GM11168 (cell line): ENCODE measurements around the gene ASMT.
"Not testable (repeated sequence)": the region's sequence is repeated elsewhere in the genome, so short reads cannot be mapped to it uniquely, and the experiment has no call there.

Experiments used
- in situ Hi-C: fragments of 300-500 bp; cut with MboI; formaldehyde crosslinking; loops from one replicate; pipeline ENCODE4 v1.12.0; 2022; ENCODE audit warnings: low sequenced_read_pairs; ENCODE audit not compliant: unreplicated experiment

Gene ASMT

GRCh38 chrX:1597345-1598020 lies 17.4 kb upstream of the ASMT start:
- in situ Hi-C loops: no loop called here

GRCh38 chrX:1598021-1598875 lies 16.6 kb upstream of the ASMT start:
- in situ Hi-C loops: no loop called here

- in situ Hi-C loops: no loop called here
Observed at GRCh38 chrX:1598876-1599790, 15.7 kb upstream of the ASMT start.

GRCh38 chrX:1599791-1600405 lies 15.0 kb upstream of the ASMT start:
- in situ Hi-C loops: no loop called here

GRCh38 chrX:1600406-1601050 lies 14.3 kb upstream of the ASMT start:
- in situ Hi-C loops: no loop called here

GRCh38 chrX:1601051-1601767 lies 13.7 kb upstream of the ASMT start:
- in situ Hi-C loops: no loop called here

- in situ Hi-C loops: no loop called here
Observed at GRCh38 chrX:1601768-1602085, 13.1 kb upstream of the ASMT start.

GRCh38 chrX:1602299-1602698 lies 12.6 kb upstream of the ASMT start:
- in situ Hi-C loops: no loop called here

GRCh38 chrX:1606496-1606895 lies 8.4 kb upstream of the ASMT start:
- in situ Hi-C loops: no loop called here

- in situ Hi-C loops: no loop called here
Observed at GRCh38 chrX:1609311-1609710, 5.5 kb upstream of the ASMT start.

- in situ Hi-C loops: no loop called here
Observed at GRCh38 chrX:1609762-1610161, 5.1 kb upstream of the ASMT start.

- in situ Hi-C loops: no loop called here
Observed at GRCh38 chrX:1610166-1610565, 4.7 kb upstream of the ASMT start.

- in situ Hi-C loops: no loop called here
Observed at GRCh38 chrX:1610736-1611135, 4.1 kb upstream of the ASMT start.

- in situ Hi-C loops: no loop called here
Observed at GRCh38 chrX:1612641-1613286, 2.1 kb upstream of the ASMT start.

- in situ Hi-C loops: no loop called here
Observed at GRCh38 chrX:1618689-1619088, 3.8 kb downstream of the ASMT start.

GRCh38 chrX:1623691-1624090 lies 8.8 kb downstream of the ASMT start:
- in situ Hi-C loops: no loop called here

GRCh38 chrX:1624158-1624860 lies 9.4 kb downstream of the ASMT start:
- in situ Hi-C loops: not testable (repeated sequence)

- in situ Hi-C loops: not testable (repeated sequence)
Observed at GRCh38 chrX:1624861-1625215, 10.0 kb downstream of the ASMT start.
